ENCODE data around the gene WASHC4.
"Not testable (repeated sequence)": the region's sequence is repeated elsewhere in the genome, so short reads cannot be mapped to it uniquely, and the experiment has no call there.

WASHC4 gene

GRCh38 chr12:105089817-105090216 lies 17.7 kb upstream of the WASHC4 start:
- DNase-seq = no peak

- DNase-seq = no peak
Observed at GRCh38 chr12:105090361-105090760, 17.2 kb upstream of the WASHC4 start.

DNA sequence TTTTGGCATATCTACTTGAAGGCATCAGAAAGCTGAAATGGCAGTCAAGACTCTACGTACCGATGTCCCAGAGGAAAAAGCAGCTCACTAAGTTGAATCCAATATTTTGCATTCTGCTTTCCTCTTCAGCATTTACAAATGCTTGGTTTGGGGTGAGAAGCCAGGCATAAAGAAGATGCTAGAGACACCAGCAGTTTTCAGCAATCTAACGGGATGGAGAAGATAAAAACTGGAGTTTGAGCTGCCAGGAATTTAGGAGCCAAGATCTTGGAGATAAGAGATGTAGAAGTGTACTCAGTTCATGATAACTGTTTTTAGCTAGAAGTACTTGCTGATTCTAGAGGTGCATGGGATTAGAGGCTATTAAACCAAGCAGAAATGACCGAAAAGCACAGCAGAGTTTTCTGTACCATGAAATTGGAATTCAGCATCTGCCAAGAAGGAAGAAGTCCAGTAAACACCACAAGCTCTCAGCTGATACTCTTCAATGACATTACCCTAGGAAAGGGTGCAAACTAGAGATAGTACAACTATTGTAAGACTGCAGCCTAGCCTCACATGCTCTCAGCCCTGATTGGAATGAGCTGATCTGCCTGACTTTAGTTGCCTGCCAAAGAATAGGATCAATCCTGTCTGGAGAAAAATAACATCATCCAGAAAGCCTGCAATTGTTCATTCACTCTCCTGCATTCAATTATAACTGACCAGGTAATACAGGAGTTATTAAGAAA lies 15.9 kb upstream of the WASHC4 start:
- DNase-seq = no peak

- DNase-seq = no peak
Observed at GRCh38 chr12:105092336-105092735, 15.2 kb upstream of the WASHC4 start.

DNA sequence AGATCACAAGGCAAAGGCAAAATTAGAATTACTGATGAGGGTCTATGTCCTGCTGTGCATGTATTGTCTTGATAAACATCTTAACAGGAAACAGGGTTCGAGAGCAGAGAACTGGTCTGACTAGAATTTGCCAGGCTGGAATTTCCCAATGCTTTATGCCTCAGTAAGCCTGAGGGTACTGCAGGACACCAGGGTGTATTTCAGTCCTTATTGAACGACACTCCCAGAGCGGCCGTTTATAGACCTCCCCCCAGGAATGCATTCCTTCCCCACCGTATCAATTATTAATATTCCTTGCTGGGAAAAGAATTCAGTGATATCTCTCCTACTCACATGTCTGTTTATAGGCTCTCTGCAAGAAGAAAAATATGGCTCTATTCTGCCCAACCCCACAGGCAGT lies 12.2 kb upstream of the WASHC4 start:
- not testable (repeated sequence) for DNase-seq

DNA sequence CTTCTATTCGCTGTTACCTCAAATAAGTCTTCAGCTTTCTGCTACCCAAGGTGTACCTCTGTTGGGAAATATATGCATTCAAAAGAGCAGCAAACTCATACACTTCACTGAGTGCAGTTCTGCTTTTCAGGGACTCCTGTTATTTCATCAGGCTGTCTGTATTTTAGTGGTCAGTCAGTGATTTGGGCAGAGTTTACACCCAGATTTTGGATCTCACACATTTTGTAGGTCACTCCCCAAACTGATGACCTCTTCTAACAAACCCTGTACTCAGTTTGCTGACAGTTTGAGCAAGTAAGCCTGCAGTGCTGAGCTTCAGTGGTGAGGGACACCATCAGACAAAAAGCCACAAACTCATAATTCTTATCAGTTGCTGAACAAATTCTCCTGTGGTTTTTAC lies 8.2 kb upstream of the WASHC4 start:
- no peak for DNase-seq

- DNase-seq = no peak
Observed at GRCh38 chr12:105100207-105100985, 7.1 kb upstream of the WASHC4 start.

GRCh38 chr12:105100998-105101397 lies 6.5 kb upstream of the WASHC4 start:
- DNase-seq = no peak

DNA sequence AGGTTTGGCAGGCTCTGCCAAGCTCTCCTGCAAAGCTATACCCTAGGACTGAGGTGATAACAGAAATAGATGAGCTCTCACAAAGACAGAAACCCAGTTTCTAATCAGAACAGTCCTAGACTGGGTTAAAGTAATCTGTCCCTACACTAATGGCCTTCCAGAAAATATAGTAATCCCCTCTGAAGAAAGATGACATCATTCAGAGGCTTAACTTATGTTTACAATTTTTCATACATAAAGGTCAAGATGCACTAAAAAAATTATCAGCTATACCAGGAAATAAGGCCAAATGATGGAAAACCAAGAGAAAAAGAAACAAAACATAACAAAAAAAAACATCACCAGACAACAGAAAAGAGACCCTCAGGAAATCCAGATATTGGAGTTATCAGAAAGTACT lies 4.9 kb upstream of the WASHC4 start:
- no peak for DNase-seq

GRCh38 chr12:105104762-105105161 lies 2.8 kb upstream of the WASHC4 start:
- no peak for DNase-seq

GRCh38 chr12:105106621-105107020 lies 910 bp upstream of the WASHC4 start:
- DNase-seq = no peak

GRCh38 chr12:105107171-105107493 lies 399 bp upstream of the WASHC4 start:
- peak in 12 of 56 donors; percentile 32 to 87 (median 46) for DNase-seq

DNA sequence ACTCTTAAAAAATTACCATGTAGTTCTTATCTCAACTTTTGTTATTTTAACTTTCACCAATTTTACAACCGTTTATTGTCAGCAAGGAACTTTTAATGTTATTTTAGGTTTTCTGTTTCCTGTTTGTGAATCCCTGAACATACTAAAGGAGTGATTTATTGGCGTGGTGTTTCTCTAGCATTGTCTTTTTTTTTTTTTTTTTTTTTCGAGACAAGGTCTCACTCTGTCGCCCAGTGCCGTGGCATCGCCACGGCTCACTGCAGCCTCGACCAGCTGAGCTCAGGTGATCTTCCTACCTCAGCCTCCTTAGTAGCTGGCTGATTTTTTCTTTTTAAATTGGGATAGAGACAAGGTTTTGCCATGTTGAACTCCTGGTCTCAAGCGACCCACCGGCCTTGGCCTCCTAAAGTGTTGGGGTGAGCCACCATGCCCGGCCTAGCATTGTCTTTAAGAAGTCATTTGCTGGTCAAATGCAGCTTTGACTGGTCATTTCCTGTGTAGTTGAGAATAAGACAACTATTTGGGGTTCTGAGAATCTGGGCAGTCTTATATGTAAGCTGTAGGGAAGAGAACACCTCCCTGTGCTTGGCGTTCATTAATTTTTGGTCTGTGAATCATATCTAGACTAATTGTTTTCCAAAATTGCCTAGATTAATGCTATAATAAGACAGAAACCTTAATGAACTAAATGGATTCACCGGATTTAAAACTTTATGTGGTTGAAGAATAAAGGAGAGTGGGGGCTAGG lies 2.1 kb downstream of the WASHC4 start:
- no peak for DNase-seq

DNA sequence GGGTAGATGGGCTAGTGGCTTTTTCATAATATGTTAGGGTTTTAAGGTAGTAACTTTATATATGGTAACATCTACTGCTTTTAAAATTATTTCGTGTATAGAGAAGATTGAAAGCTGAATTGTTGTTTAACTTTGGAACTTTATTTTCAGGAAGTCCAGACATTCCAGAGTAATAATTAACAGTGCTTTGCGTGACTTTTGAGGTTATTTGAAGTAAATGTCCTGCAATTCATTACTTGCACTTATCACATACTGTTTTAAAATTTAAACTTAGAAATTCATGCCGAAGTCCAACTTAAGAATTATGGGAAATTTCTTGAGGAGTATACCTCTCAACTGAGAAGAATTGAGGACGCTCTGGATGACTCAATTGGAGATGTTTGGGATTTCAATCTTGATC lies 3.3 kb downstream of the WASHC4 start:
- no peak for DNase-seq

DNA sequence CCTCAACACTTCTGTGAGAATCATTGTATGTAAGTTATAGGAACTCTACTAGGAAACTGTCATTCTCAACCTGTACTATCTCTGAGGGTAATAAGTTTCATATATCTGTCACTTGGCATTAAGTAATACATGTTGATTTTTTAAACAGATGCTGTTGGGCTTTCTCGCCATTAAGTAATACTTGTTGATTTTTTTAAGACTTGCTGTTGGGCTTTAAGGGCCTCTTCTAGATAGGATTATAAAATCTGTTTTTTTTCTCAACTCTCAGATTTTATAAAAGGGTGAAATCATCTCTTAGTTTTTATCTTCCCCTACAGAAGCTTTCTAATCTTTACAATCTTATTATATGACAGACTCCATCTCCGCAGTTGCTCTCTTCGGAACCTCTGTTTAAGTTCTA lies 5.6 kb downstream of the WASHC4 start:
- DNase-seq = no peak

GRCh38 chr12:105116969-105117368 lies 9.4 kb downstream of the WASHC4 start:
- no peak for DNase-seq

GRCh38 chr12:105120551-105120950 lies 13.0 kb downstream of the WASHC4 start:
- DNase-seq = no peak

DNA sequence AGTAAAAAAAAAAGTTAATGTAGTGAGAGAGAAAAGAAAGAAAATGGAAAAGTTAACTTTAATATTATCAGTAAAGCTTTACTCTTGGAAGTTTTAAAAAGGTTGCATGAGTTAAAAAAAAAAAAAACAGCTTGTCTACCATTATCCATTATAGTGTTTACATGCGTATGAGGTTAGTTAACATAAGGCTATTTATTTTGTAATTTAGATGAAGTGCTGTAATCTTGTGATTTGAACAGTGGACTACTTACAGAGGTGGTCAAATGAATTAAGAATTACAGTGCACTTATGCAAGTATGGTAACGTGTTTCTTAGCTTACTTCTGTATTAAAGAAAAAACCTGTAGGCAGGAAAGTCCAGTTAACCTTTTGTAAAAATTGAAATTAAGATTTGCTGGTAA lies 30.7 kb downstream of the WASHC4 start:
- DNase-seq = no peak

DNA sequence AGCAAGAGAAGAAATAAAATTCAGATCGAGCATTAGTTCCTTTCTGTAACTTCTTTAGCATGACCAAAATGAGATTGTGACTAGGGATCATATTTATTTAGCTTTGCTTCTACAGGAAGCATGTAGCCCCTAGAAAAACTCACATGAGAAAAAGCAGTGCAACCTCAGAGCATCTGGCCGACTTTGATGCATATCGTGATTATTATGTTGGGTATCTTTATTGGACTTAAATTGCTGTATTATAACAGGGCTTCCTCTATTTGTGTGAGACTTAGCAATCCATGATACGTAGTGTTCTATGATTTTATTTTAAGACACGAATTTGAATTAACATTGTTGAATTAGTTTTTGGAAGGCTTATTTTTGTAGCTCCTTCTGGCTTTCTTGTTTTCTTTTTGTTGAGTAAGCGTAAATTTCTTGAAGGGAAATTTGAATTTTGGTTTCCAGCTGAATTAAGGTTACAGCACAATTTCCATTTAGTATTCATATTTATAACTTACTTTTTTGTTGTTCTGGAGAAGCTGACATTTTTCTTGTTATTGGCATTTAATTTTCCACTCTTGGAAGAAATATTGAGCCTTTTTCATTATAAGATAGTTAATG lies 33.9 kb downstream of the WASHC4 start:
- no peak for DNase-seq

DNA sequence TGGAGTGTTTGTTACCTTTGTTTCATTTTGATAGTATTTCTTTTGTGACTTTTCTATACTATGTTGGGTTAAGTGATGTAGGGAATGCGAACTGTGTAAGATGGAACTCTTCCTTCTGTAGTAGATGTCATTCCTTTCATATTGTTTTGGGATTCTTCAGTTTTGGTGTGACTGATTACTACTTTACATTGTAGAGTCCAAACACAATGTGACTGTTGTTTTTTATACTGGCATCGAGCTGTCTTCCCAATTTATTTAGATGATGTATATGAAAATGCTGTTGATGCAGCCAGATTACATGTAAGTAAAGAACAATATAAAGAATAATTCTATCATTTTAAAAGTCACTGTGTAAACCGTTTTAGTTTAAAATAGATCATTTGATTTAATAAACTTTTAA lies 34.7 kb downstream of the WASHC4 start:
- DNase-seq = no peak

DNA sequence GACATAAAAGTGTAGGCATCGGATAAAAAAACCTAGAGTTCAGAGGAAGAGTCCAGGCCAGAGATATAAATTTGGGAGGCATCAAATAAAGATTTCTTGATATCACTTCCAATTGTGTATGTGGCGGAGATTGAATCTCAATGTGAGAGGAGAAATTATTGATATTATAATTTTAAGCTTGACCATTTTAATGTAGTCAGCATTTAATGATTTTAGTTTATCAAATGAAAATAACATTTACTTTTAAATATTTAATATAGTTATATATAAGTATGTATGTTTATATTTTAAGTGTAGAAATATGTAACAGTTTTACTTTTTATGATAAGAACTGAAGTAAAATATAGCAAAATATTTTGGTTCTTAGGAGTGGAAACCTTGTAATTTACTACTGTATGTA lies 48.7 kb downstream of the WASHC4 start:
- DNase-seq = no peak

DNA sequence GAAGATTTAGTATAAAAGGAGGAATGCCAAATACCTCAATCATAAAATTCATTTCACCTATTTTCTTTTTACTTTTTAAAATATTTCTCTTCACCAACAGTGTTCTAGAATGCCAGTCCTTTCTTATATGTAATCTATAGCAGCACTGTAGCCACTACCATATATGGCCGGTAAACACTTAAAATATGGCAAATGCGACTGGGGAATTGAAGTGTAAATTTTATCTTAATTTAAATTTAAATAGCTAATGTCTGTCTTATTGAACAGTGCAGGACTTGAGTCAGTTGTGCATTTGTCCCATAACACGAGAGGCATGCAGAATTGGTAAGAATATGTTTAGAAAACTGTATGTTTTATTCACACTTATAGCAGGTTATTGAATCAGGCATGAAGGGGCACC lies 50.1 kb downstream of the WASHC4 start:
- no peak for DNase-seq

Data from amygdala (tissue), 56 donors.